Stimulated activated effector memory CD8-positive, alpha-beta T cell treated with anti-CD3 and anti-CD28 coated beads, Interleukin-12 subunit alpha, Interleukin-12 subunit beta, amount 100 ng/mL, for 72 hours (primary cell): ENCODE data around the gene ANKRD63.
A peak's percentile ranks its signal among the peaks of the same experiment; 100 is the strongest.

Experiments
- ATAC-seq: fragments of 150-1000 bp; cut with Tn5 transposase; 2 replicates; pipeline ENCODE4 v1.10.0; 2021
- DNase-seq, 2 donors: peaks; one replicate each; pipeline ENCODE4 v3.0.0; 2021 to 2022; ENCODE audit warnings: low spot score in 2 of 2
- H3K27ac Mint-ChIP-seq: one replicate; pipeline ENCODE4 v1.8.0; 2022; ENCODE audit warnings: mild to moderate bottlenecking, mixed read lengths
- H3K36me3 Mint-ChIP-seq: one replicate; pipeline ENCODE4 v1.8.0; 2022; ENCODE audit warnings: mild to moderate bottlenecking, mixed read lengths
- H3K4me1 Mint-ChIP-seq: one replicate; pipeline ENCODE4 v1.8.0; 2022; ENCODE audit warnings: mixed read lengths
- H3K4me3 Mint-ChIP-seq: one replicate; pipeline ENCODE4 v1.8.0; 2022; ENCODE audit warnings: mild to moderate bottlenecking, mixed read lengths
- H3K9me3 Mint-ChIP-seq: one replicate; pipeline ENCODE4 v1.8.0; 2022; ENCODE audit warnings: mixed read lengths

Gene ANKRD63

GRCh38 chr15:40293006-40293405 is 10.1 kb upstream of the ANKRD63 start:
- Mint-ChIP-seq H3K27ac (peak overlapping the region; percentile 73), H3K4me1 (peaks cover 8% of the 10 kb centered on the region), H3K9me3 (no peaks in the 10 kb centered on the region), H3K36me3 (peaks cover 36% of the 10 kb centered on the region), H3K4me3 (no peak overlapping the region)
- ATAC-seq, result no peak
- DNase-seq, result no peak

GRCh38 chr15:40292246-40292645 is 9.4 kb upstream of the ANKRD63 start:
- no peak overlapping the region for H3K4me3 Mint-ChIP-seq
- peaks cover 36% of the 10 kb centered on the region for H3K36me3 Mint-ChIP-seq
- H3K27ac Mint-ChIP-seq, result no peak overlapping the region
- H3K4me1 Mint-ChIP-seq, result peaks cover 8% of the 10 kb centered on the region
- H3K9me3 Mint-ChIP-seq, result no peaks in the 10 kb centered on the region
- no peak for ATAC-seq
- DNase-seq, result no peak

GRCh38 chr15:40290918-40291574 is 8.2 kb upstream of the ANKRD63 start:
- peaks cover 24% of the 10 kb centered on the region for H3K36me3 Mint-ChIP-seq

GRCh38 chr15:40290545-40290917 is 7.7 kb upstream of the ANKRD63 start:
- H3K4me3 Mint-ChIP-seq, result no peak overlapping the region
- no peaks in the 10 kb centered on the region for H3K4me1 Mint-ChIP-seq
- H3K9me3 Mint-ChIP-seq, result no peaks in the 10 kb centered on the region
- H3K27ac Mint-ChIP-seq, result no peak overlapping the region
- no peak for ATAC-seq
- H3K36me3 Mint-ChIP-seq, result peaks cover 20% of the 10 kb centered on the region
- DNase-seq, result no peak

More at GRCh38 chr15:40290918-40291574, 8.2 kb upstream of the ANKRD63 start:
- DNase-seq (no peak), ATAC-seq (no peak)
- Mint-ChIP-seq H3K4me1 (no peaks in the 10 kb centered on the region), H3K27ac (no peak overlapping the region), H3K9me3 (no peaks in the 10 kb centered on the region), H3K4me3 (no peak overlapping the region)

- ATAC-seq (no peak), DNase-seq (no peak)
- H3K36me3 Mint-ChIP-seq, result peaks cover 16% of the 10 kb centered on the region
- no peaks in the 10 kb centered on the region for H3K4me1 Mint-ChIP-seq
- H3K9me3 Mint-ChIP-seq, result no peaks in the 10 kb centered on the region
- H3K4me3 Mint-ChIP-seq, result no peak overlapping the region
- peak overlapping the region; percentile 56 for H3K27ac Mint-ChIP-seq
Observed at GRCh38 chr15:40289140-40289775, 6.4 kb upstream of the ANKRD63 start.

- H3K27ac Mint-ChIP-seq, result peak overlapping the region; percentile 54
Observed at GRCh38 chr15:40287968-40288367, 5.1 kb upstream of the ANKRD63 start.

GRCh38 chr15:40287505-40287904 is 4.6 kb upstream of the ANKRD63 start:
- peaks cover 12% of the 10 kb centered on the region for H3K36me3 Mint-ChIP-seq
- H3K27ac Mint-ChIP-seq, result peak overlapping the region; percentile 54
- H3K4me3 Mint-ChIP-seq, result no peak overlapping the region
- H3K4me1 Mint-ChIP-seq, result no peaks in the 10 kb centered on the region
- DNase-seq (no peak), ATAC-seq (no peak)
- H3K9me3 Mint-ChIP-seq, result no peaks in the 10 kb centered on the region

More at GRCh38 chr15:40287968-40288367, 5.1 kb upstream of the ANKRD63 start:
- ATAC-seq (no peak), DNase-seq (no peak)
- H3K4me1 Mint-ChIP-seq, result no peaks in the 10 kb centered on the region
- no peaks in the 10 kb centered on the region for H3K9me3 Mint-ChIP-seq
- no peak overlapping the region for H3K4me3 Mint-ChIP-seq
- H3K36me3 Mint-ChIP-seq, result peaks cover 12% of the 10 kb centered on the region

- Mint-ChIP-seq H3K4me1 (no peaks in the 10 kb centered on the region), H3K36me3 (peaks cover 12% of the 10 kb centered on the region), H3K9me3 (no peaks in the 10 kb centered on the region), H3K4me3 (no peak overlapping the region), H3K27ac (no peak overlapping the region)
- DNase-seq (no peak), ATAC-seq (no peak)
Observed at GRCh38 chr15:40286794-40287193, 3.9 kb upstream of the ANKRD63 start.

- Mint-ChIP-seq H3K4me3 (no peak overlapping the region), H3K36me3 (peaks cover 12% of the 10 kb centered on the region), H3K4me1 (no peaks in the 10 kb centered on the region), H3K9me3 (no peaks in the 10 kb centered on the region), H3K27ac (no peak overlapping the region)
- ATAC-seq (no peak), DNase-seq (no peak)
Observed at GRCh38 chr15:40286061-40286532, 3.2 kb upstream of the ANKRD63 start.

GRCh38 chr15:40285554-40286011 is 2.7 kb upstream of the ANKRD63 start:
- H3K4me3 Mint-ChIP-seq, result no peak overlapping the region
- no peaks in the 10 kb centered on the region for H3K9me3 Mint-ChIP-seq
- H3K36me3 Mint-ChIP-seq, result peaks cover 12% of the 10 kb centered on the region
- no peaks in the 10 kb centered on the region for H3K4me1 Mint-ChIP-seq
- no peak overlapping the region for H3K27ac Mint-ChIP-seq
- DNase-seq (no peak), ATAC-seq (no peak)

GRCh38 chr15:40285151-40285550 is 2.3 kb upstream of the ANKRD63 start:
- H3K4me3 Mint-ChIP-seq, result no peak overlapping the region
- peaks cover 12% of the 10 kb centered on the region for H3K36me3 Mint-ChIP-seq

GRCh38 chr15:40283615-40284300 is 894 bp upstream of the ANKRD63 start:
- Mint-ChIP-seq H3K9me3 (no peaks in the 10 kb centered on the region), H3K4me3 (peak overlapping the region; percentile 69), H3K36me3 (peaks cover 10% of the 10 kb centered on the region), H3K27ac (no peak overlapping the region), H3K4me1 (no peaks in the 10 kb centered on the region)
- ATAC-seq, result no peak
- no peak for DNase-seq

More at GRCh38 chr15:40285151-40285550, 2.3 kb upstream of the ANKRD63 start:
- Mint-ChIP-seq H3K27ac (no peak overlapping the region), H3K4me1 (no peaks in the 10 kb centered on the region), H3K9me3 (no peaks in the 10 kb centered on the region)
- ATAC-seq (no peak), DNase-seq (no peak)

GRCh38 chr15:40282147-40282868 is 556 bp downstream of the ANKRD63 start:
- H3K4me1 Mint-ChIP-seq, result peaks cover 5% of the 10 kb centered on the region
- DNase-seq (peak; percentile 42 to 82), ATAC-seq (peak; percentile 70)
- no peaks in the 10 kb centered on the region for H3K9me3 Mint-ChIP-seq
- H3K27ac Mint-ChIP-seq, result no peak overlapping the region
- peaks cover under 1% of the 10 kb centered on the region for H3K36me3 Mint-ChIP-seq
- peak overlapping the region; percentile 69 for H3K4me3 Mint-ChIP-seq

- no peak for ATAC-seq
- Mint-ChIP-seq H3K36me3 (no peaks in the 10 kb centered on the region), H3K4me3 (no peak overlapping the region), H3K9me3 (no peaks in the 10 kb centered on the region), H3K27ac (no peak overlapping the region), H3K4me1 (peaks cover 5% of the 10 kb centered on the region)
- DNase-seq, result no peak
Observed at GRCh38 chr15:40281801-40282146, 1.1 kb downstream of the ANKRD63 start.
